Uterus (tissue), 2 donors: ENCODE data around the gene NXPH1.

Source experiments
- POLR2A ChIP-seq, 2 donors: fragments of 450-650 bp; IDR thresholded peaks; one replicate each; pipeline ENCODE4 v1.6.1; 2016; ENCODE audit warnings: antibody characterized with exemption in 2 of 2, mild to moderate bottlenecking in 1 of 2, moderate library complexity in 1 of 2
- TF ChIP-seq, protein P1 (sequence below), 4 experiments: fragments of 200-600 bp in 2 of 4; fragments of 450-650 bp in 2 of 4; sonication (generic) in 2 of 4; IDR thresholded peaks; one replicate each; pipeline ENCODE4 v1.5.1; 2016 to 2019; ENCODE audit warnings: antibody characterized with exemption in 4 of 4, mild to moderate bottlenecking in 2 of 4, moderate library complexity in 1 of 4

DNA sequence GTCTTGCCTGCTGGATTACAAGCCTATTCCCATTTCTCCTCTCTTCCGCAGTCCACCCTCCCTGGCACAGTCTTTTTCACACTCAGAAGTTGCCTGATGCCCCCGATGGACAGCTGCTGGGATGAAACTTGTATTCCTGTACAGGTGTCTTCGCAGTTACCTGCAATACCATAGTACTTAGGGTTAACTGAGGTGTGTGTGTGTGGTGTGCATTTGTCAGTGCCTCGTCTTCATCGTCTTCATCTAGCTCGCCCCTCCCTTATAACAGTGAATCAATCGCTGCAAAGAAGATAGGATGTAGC, 11.0 kb downstream of the NXPH1 start:
- TF ChIP-seq, protein P1, sequence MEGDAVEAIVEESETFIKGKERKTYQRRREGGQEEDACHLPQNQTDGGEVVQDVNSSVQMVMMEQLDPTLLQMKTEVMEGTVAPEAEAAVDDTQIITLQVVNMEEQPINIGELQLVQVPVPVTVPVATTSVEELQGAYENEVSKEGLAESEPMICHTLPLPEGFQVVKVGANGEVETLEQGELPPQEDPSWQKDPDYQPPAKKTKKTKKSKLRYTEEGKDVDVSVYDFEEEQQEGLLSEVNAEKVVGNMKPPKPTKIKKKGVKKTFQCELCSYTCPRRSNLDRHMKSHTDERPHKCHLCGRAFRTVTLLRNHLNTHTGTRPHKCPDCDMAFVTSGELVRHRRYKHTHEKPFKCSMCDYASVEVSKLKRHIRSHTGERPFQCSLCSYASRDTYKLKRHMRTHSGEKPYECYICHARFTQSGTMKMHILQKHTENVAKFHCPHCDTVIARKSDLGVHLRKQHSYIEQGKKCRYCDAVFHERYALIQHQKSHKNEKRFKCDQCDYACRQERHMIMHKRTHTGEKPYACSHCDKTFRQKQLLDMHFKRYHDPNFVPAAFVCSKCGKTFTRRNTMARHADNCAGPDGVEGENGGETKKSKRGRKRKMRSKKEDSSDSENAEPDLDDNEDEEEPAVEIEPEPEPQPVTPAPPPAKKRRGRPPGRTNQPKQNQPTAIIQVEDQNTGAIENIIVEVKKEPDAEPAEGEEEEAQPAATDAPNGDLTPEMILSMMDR (IDR thresholded peaks at IDR 0.05) = no peak
- TF ChIP-seq POLR2A (IDR thresholded peaks at IDR 0.05) = no peak
